ENCODE results near the gene WDR45B.

WDR45B gene

GRCh38 chr17:82623707-82624106 lies 24.5 kb downstream of the WDR45B start:
- H3K4me1 ChIP-seq (ENCODE audit: control insufficient read depth in 1 of 2, insufficient read depth in 1 of 2, low read depth in 1 of 2, low read length in 1 of 2): peaks cover 6 to 8% of the 10 kb centered on the region in 2 experiments
- peak overlapping the region; percentile 39 for H3K27ac ChIP-seq
- H3K36me3 ChIP-seq: peaks cover 86% of the 10 kb centered on the region
- H3K9me3 ChIP-seq: no peaks in the 10 kb centered on the region
- H3K27me3 ChIP-seq: no peaks in the 10 kb centered on the region
- H3K4me3 ChIP-seq (ENCODE audit: low read depth in 1 of 2, low read length in 1 of 2): no peak overlapping the region
- no peak for TF ChIP-seq CTCF (IDR thresholded peaks at IDR 0.05)

DNA sequence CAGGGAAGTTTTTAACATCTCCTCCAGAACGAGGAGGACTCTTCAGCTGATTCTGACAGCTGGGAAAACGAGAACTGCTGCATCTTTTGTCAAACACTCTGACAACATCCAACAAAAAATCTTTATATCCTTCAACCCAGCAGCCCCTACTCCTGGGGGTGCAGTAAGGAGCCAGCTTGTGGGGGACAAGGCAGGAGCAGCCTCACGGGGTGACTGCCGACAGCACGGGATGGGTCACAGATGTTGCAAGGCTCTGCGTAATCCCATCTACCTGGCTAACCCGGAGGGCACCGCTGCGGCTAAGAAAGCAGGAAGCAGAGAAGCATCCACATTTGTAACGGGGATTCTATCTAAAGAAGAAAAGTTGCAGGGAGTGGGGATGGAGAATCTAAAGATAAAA lies 28.6 kb downstream of the WDR45B start:
- Histone ChIP-seq H3K36me3 (peaks cover 88% of the 10 kb centered on the region), H3K4me3 (ENCODE audit: low read depth in 1 of 2, low read length in 1 of 2) (no peak overlapping the region), H3K27ac (no peak overlapping the region), H3K27me3 (no peaks in the 10 kb centered on the region), H3K4me1 (ENCODE audit: control insufficient read depth in 1 of 2, insufficient read depth in 1 of 2, low read depth in 1 of 2, low read length in 1 of 2) (peaks cover 5 to 6% of the 10 kb centered on the region in 2 experiments), H3K9me3 (no peaks in the 10 kb centered on the region)
- TF ChIP-seq CTCF (IDR thresholded peaks at IDR 0.05): no peak

DNA sequence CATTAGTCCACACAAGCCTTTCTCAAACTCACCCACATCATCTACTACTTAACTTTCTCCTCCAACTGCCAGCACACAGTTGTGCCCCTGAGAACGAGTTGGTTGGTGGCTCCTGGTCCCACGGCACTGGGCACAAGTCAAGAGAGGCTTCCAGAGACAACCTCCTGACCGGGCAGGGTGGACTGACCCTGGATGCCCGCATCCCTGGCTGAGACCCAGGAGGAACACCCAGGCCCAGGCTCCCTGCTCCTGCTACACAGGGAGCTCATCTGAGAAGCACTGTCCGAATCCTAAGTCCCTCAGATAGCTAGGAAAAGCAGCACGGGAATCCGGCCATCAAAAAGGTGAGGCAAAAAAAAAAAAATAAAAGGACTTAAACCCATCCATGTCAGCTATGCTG lies 29.0 kb downstream of the WDR45B start:
- H3K27me3 ChIP-seq: no peaks in the 10 kb centered on the region
- peaks cover 5 to 6% of the 10 kb centered on the region in 2 experiments for H3K4me1 ChIP-seq (ENCODE audit: control insufficient read depth in 1 of 2, insufficient read depth in 1 of 2, low read depth in 1 of 2, low read length in 1 of 2)
- H3K36me3 ChIP-seq: peaks cover 88% of the 10 kb centered on the region
- TF ChIP-seq CTCF (IDR thresholded peaks at IDR 0.05): no peak
- no peak overlapping the region for H3K4me3 ChIP-seq (ENCODE audit: low read depth in 1 of 2, low read length in 1 of 2)
- H3K9me3 ChIP-seq: no peaks in the 10 kb centered on the region
- no peak overlapping the region for H3K27ac ChIP-seq

- Histone ChIP-seq H3K27me3 (no peaks in the 10 kb centered on the region), H3K9me3 (no peaks in the 10 kb centered on the region), H3K4me1 (ENCODE audit: control insufficient read depth in 1 of 2, insufficient read depth in 1 of 2, low read depth in 1 of 2, low read length in 1 of 2) (no peaks in the 10 kb centered on the region), H3K36me3 (peaks cover 94% of the 10 kb centered on the region), H3K27ac (no peak overlapping the region), H3K4me3 (ENCODE audit: low read depth in 1 of 2, low read length in 1 of 2) (no peak overlapping the region)
- TF ChIP-seq CTCF (IDR thresholded peaks at IDR 0.05): no peak
Observed at GRCh38 chr17:82616021-82616711, 32.1 kb downstream of the WDR45B start.

- no peak for TF ChIP-seq CTCF (IDR thresholded peaks at IDR 0.05)
- no peaks in the 10 kb centered on the region for H3K27me3 ChIP-seq
- H3K36me3 ChIP-seq: peaks cover 92% of the 10 kb centered on the region
- no peak overlapping the region for H3K27ac ChIP-seq
- no peak overlapping the region for H3K4me3 ChIP-seq (ENCODE audit: low read depth in 1 of 2, low read length in 1 of 2)
- H3K9me3 ChIP-seq: no peaks in the 10 kb centered on the region
- no peaks in the 10 kb centered on the region for H3K4me1 ChIP-seq (ENCODE audit: control insufficient read depth in 1 of 2, insufficient read depth in 1 of 2, low read depth in 1 of 2, low read length in 1 of 2)
Observed at GRCh38 chr17:82615084-82616020, 32.9 kb downstream of the WDR45B start.
